Measurements from ENCODE around the gene PABPN1L.

PABPN1L gene

DNA sequence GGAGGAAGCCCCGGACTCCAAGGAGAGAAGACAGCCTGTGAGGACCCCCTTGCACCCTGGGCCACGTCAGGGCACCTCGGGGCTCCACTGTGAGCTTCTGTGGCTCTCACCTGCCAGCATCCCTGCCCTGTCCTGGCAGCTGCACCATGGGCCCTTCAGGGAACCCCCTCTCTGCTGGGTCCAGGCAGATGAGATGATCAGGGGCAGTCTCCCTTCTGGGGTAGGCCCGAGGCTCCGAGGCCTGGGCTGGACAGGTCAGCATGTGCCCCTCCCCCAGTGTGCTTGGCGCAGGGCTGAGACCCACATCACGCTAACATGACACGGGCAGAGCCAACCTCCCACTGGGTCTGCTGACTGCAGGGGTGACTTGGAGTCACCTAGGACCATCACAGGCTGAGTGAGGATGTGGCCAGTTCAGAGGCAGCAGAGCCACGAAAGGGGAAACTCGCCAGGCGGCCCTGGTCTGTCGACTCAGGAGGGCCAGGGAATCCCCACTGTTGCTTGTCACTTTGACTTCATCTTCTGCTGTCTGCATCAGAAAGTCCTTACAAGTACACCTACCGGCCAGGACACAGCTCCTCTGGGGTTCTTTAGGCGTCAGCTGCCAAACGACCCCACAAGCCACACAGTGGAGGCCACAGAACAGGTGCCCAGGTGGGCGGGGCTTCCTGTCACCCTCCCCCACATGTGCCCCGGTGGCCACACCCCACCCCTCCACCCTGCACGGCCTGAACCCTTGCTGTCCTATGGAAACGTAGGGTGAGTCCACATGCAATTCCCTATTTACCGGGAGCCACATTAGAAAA, 12.0 kb downstream of the PABPN1L start:
- TF ChIP-seq, protein P1, sequence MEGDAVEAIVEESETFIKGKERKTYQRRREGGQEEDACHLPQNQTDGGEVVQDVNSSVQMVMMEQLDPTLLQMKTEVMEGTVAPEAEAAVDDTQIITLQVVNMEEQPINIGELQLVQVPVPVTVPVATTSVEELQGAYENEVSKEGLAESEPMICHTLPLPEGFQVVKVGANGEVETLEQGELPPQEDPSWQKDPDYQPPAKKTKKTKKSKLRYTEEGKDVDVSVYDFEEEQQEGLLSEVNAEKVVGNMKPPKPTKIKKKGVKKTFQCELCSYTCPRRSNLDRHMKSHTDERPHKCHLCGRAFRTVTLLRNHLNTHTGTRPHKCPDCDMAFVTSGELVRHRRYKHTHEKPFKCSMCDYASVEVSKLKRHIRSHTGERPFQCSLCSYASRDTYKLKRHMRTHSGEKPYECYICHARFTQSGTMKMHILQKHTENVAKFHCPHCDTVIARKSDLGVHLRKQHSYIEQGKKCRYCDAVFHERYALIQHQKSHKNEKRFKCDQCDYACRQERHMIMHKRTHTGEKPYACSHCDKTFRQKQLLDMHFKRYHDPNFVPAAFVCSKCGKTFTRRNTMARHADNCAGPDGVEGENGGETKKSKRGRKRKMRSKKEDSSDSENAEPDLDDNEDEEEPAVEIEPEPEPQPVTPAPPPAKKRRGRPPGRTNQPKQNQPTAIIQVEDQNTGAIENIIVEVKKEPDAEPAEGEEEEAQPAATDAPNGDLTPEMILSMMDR (conservative IDR thresholded peaks at IDR 0.05; ENCODE audit: low read length): no peak
- DNase-seq (ENCODE audit: low read depth): no peak
- no peak overlapping the region for H3K4me3 ChIP-seq (ENCODE audit: low read length)

DNA sequence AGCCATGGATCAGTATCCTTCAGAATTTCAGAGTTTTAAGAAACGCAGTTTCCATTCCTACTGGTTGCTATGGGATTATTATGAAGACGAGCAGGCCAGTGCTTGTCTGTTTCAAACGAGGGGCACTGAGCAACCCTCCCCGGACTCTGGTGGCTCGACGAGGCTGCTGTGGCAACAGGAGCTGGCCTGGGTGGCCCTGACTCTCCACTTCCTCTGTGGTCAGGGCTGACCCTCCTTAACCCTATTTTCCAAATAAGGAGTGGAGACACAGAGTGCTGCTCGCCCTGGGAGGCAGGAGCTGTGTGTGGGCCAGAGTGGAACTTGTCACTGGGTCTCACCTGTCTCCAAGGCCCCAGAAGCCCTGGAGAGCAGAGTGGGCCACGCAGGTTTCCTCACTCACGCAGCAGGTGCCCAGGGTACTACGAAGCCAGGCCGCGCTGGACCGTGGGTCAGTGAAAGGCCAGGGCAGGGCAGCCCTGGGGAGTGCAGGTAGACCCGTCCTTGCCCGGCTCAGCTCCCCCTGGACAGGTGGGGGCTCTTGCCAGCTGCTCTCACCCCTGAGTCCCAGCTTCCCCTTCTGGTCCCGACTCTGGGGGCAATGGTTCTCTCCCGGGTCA, 13.0 kb downstream of the PABPN1L start:
- H3K4me3 ChIP-seq (ENCODE audit: low read length): no peak overlapping the region
- TF ChIP-seq, protein P1 (conservative IDR thresholded peaks at IDR 0.05; ENCODE audit: low read length): no peak
- no peak for DNase-seq (ENCODE audit: low read depth)

DNA sequence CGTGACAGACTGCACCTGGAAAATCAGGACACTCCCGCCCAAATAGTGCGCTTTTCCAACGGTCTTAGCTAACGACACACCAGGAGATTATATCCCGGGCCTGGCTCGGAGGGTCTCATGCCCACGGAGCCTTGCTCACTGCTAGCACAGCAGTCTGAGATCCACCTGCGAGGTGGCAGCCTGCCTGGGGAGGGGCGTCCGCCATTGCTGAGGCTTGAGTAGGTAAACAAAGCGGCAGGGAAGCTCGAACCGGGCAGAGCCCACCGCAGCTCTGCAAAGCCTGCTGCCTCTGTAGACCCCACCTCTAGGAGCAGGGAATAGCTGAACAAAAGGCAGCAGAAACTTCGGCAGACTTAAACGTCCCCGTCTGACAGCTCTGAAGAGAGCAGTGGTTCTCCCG, 14.8 kb downstream of the PABPN1L start:
- H3K4me3 ChIP-seq (ENCODE audit: low read length): no peak overlapping the region
- TF ChIP-seq, protein P1 (conservative IDR thresholded peaks at IDR 0.05; ENCODE audit: low read length): no peak
- DNase-seq (ENCODE audit: low read depth): no peak

DNA sequence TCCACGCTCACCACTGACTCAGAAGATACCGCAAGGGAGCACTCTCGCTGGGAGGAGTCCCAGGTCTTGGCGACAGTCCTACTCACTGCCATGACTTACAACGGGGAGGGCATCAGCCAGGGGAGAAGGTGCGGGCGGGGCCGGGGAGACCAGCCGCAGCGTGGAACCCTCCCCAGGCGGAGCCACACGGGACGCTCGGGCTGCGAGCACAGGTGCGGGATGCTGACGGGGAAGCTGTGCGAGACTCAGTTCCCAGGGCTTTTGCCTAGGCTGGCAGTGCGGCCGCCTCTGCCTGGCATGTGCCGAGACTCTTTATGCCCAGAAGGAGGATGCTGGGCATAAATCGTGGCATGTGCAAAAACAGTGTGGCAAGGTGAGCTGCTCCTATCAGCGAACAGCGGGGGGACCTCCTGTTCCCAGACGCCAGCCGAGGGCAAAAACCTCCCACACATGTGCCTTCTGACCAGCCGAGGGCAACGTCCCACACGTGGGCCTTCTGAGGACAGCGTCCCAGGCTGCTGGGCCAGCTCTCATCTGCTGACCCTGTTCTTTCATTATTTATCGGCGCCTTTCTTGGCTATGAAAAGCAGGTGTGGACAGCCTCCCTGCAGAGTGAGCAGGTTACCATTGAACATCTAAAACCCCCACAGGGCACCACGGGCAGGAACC, 15.8 kb downstream of the PABPN1L start:
- DNase-seq (ENCODE audit: low read depth): no peak
- TF ChIP-seq, protein P1 (conservative IDR thresholded peaks at IDR 0.05; ENCODE audit: low read length): no peak
- H3K4me3 ChIP-seq (ENCODE audit: low read length): no peak overlapping the region

DNA sequence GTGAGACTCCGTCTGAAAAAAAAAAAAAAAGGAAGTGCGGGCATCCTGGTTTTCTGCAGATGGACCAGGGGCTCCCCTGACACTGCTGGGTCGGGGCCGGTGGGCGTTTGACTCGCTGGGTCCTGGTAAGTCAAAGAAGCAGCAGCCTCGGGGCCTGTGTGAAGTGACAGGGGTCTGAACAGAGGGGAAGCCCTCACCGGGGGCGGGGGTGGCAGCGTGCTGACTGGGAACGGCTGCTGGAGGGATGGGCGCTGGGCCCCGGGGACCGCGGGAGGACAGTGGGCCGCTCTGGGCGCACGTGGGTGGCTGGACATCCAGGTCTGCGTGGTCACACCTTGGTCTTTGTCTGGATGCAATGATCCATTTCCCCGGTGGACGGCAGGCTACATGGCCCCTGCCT, 17.9 kb downstream of the PABPN1L start:
- no peak for DNase-seq (ENCODE audit: low read depth)
- TF ChIP-seq, protein P1 (conservative IDR thresholded peaks at IDR 0.05; ENCODE audit: low read length): no peak

DNA sequence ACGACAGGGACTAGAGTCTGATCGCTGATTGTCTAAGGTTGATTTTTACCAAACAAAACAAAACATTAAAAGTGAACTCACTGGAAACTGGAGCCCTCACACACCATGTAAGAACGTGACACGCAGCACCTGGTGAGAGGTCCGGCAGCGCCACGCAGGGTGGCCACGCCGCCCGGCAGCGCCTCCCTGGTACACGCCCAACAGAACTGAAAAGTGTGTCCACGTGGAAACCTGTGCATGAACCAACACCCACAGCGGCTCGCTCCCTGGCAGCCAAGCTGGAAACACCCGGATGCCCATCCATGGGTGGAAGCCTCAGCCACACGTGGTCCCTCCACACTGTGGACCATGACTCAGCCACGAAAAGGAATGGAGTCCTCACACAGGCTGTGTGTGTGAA, 18.8 kb downstream of the PABPN1L start:
- TF ChIP-seq, protein P1 (conservative IDR thresholded peaks at IDR 0.05; ENCODE audit: low read length): no peak
- no peak for DNase-seq (ENCODE audit: low read depth)
- no peak overlapping the region for H3K4me3 ChIP-seq (ENCODE audit: low read length)

More for the DNA sequence above, 17.9 kb downstream of the PABPN1L start:
- H3K4me3 ChIP-seq (ENCODE audit: low read length): no peak overlapping the region
